Measurements from ENCODE around the gene SOX15.

SOX15 gene

DNA sequence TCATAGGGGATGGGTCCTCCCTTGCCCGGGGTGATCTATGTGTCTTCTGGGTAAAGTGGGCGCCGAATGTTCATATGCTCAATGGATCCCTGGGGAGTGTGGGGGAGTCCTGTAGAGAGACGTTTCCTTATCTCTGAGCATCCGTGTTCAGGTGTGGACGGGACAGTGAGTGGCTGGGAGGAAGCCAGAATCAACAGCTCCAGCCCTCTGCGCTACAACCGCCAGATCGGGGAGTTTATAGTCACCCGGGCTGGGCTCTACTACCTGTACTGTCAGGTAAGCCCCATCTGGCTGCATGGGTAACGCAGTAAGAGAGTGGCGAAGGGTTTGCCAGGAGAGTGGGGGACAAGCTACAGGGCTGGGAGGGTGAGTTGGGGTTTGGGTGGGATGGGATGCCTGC, 33.3 kb downstream of the SOX15 start:
- no peak for DNase-seq

DNA sequence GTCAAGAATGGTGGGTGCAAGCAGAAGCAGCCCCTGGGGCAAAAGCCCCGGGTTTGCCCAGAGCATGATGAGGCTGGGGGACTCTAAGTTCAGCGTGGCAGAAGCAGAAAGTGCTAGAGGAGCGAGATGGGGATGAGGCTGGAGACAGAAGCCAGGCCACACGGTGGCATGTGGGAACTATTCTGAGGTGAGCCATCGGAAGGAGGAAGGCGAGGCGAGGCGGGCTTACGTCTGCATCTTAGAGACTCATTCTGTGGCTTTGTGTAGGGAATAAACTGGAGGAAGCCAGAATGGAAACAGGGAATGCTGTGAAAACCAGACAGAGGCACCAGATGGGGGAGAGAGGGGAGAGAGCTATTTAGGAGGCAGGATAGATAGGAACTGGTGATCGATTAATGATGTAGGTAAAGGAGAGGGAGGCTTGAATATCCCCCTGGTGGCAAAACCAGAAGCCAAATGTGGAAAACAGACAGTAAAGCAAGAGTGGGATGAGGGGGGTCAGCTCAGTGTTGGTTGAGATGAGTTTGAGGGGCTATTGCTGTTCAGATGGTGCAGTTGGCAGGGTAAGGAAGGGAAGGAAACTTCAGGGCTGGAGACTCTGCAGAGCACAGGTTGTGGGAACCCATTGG, 34.5 kb downstream of the SOX15 start:
- no peak for DNase-seq

DNA sequence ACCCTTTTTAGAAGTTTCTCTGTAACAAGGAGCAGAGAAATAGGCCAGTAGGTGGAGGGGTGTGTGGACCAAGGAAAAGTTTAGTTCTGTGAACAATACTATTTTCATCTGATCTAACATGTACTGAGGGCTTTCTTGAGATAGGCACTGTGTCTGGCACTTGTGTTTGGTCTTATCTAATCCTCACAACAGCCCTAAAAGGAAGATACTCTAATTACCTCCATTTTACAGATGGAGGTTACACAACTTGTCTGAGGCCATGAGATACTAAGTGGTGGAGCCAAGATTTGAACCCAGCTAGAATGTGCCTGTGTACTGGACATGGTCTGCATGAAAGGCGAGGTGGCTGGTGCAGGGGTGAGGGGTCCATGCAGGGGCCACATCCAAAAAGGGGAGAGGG, 36.5 kb downstream of the SOX15 start:
- no peak for DNase-seq

DNA sequence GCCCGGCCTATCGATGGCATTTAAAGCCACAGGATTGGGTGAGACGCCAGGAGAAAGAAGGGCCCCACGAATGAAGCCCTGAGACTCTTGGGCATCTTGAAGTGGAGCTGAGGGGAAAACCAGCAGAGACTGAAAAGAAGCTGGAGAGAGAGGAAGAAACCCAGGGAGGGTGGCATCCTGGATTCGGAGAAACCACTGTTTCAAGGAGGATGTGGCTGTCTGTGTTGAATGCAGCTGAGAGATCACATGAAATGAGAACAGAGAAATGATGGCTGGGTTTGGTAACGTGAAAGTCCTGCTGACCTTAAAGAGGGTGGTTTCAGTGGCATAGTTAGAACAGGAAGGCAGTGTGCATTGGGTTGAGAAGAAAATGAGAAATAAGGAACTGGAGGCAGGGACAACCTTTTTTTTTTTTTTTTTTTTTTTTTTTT, 37.3 kb downstream of the SOX15 start:
- DNase-seq: no peak

DNA sequence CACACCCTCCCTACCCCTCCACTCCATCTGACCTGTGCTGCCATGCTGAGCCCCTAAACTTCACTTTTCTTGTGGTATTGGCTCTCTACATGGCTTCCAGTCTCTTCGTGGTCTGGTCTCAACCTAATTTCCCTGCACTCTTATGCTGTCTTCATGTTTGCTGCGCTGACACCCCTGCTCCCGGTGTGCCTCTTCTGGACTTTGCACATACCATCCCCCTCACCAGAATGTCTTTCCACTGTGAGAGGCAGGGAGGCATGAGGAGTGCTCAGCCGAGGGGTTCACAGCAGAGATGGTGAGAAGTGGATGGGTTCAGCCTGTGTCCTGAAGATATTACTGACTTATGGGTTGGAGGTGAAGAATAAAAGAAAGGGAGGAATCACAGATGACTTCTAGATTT, 38.5 kb downstream of the SOX15 start:
- no peak for DNase-seq

DNA sequence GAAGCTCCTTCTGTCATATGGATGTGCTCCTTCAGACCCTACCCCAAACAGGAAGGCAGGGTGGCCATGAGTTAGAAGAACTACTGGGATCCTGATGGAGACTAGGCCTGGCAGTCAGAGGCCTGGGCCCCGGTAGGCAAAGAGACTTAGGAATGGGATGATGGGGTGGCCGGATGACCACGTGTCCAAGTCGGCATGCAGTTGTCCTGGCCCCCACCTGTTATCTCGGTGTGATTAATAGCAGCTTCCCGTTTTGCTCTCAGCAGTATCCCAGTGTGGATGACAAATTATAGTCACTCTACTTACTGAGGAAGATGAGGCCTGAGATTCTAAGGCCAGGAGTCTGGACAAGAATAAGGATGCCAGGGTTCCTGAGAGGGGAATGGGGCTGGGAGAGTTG, 39.5 kb downstream of the SOX15 start:
- no peak for DNase-seq

DNA sequence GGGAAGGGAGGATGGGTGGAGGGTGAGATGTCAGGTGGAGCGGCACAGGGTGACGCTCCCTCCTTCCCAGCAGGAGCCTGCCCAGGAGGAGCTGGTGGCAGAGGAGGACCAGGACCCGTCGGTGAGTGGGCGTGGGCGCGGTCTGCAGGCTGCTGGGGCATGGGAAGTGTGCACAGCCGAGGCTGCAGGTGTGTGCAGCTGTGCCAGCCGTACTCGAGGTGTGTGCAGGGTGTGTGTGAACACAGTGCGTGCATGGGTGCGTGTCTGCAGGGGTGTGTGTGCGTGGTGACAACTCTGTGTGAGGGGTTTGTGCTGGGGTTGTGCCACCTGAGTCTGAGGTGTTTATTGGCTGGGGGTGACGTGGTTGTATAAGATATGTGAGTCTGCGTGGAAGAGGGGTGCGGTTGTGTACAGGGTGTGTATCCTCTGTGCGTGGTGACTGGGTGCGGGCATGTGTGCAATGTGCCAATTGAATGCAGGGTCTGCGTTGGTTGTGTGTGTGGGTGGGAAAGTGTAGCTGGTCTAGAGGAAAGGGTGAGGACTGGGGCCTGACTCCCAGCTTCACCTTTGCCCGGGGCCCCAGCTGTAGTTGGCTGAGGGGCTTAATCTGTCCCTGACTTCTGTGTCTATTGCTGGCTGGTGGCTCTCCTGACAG, 40.4 kb downstream of the SOX15 start:
- DNase-seq: no peak

DNA sequence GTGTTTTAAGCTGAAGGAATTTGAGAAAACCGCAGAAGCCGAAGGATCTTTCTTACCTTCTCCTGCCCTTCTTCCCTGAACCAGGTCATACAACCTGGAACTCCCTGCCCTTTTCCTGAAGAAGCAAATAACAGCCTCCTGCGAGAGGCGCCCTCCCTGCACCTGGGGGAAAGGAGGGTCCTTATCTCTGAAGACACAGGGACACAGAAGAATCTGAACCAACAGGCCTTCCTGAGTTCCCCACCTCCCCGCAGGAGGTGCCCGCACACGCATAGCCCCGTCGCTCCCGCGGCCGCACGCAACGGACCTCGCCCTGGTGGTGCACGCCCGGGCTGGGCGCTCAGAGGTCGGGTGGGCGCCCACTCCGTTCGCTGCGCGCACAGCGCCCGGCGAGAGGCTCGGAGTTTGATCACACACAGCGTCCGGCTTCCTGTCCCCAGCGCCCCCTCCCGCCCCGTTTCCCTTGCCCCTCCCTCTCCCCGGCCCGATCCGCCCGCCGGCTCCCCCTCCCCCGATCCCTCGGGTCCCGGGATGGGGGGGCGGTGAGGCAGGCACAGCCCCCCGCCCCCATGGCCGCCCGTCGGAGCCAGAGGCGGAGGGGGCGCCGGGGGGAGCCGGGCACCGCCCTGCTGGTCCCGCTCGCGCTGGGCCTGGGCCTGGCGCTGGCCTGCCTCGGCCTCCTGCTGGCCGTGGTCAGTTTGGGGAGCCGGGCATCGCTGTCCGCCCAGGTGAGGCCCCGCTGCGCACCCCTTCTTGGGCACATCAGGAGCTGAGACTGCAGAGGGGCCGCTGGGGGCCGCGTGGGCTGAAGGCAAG, 41.1 kb downstream of the SOX15 start, which contains the start of gene TNFSF12:
Gene TNFSF12, plus strand, starts transcription at position 474 of the 816 bp plus-strand sequence. Its CDS starts 96 bp downstream, at position 570.
- DNase-seq: no peak

DNA sequence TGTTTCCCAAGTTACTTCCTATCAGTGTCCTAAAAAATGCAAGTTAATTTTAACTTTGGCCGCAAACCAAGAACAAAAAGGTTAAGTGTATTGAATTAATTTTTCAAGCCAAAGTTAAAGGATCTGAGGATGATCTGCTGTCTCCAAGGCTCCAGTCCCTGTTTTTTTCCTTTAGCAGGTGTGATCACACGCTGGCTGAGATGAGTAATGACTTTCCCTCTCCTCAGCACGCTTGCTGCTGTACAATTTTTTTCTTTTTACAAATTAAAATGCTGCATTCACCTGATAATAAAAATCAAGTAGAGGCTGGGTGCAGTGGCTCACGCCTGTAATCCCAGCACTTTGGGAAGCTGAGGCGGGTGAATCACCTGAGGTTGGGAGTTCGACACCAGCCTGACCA, 45.0 kb downstream of the SOX15 start:
- DNase-seq: no peak

DNA sequence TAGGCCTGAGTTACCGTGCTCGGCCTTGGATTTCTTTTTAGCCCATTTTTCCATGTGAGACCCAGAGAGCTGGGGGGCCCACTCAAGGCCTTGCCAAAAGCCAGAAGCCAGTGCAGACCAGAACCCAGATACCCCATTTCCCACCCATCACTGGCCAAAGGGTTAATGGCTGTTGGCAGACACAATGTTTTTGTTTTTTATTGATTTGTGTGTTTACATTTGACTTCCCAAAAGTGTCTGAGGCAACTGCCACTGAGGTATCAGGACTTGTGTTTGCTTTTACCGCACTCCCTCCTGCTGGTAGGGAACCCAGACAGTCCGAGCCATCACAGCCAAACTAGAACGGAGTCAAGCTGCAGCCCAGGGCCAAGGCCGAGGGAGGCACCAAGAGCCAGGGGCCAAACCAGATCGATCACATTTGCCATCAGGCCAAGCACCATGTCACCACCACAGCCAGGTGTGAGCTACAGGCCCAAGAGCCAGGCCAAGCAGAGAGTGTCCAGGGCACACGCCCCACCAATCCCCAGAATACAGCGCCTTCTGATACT, 48.7 kb downstream of the SOX15 start:
- DNase-seq: no peak

DNA sequence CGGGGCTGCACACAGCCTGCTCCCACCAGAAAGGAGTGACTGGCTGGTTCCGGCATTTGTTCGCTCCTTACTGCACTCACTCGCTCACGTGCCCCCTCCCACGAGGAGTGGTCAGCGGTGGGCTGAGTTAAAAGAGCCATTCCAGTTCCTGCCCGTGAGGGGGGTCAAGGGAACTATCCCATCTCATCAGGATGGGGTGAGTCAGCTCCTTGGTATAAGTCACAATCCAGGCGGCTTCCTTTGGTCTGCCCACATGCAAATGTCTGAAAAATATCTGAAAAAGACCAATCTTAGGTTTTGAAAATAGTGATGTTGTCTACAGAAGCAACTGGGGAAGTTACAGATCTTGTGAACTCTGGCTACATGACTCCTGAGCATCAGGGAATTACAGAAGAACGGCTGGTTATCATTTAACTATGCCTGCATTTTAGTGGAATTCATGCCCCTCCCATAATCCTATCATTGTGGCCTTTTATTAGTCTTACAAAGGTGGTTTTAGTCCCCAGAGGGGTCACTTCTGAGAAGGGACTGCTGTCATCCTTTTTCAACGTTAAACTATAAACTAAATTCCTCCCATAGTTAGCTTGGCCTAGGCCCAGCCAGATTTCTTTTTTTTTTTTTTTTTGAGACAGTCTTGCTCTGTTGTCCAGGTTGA, 50.9 kb downstream of the SOX15 start:
- no peak for DNase-seq
